Astrocyte of the cerebellum (primary cell): Measurements from ENCODE around the gene UBE2H.

Source experiments
- DNase-seq: peaks from one replicate; pipeline ENCODE4 v3.0.0-alpha.2; 2011; ENCODE audit warnings: low read depth
- H3K4me3 ChIP-seq: 2 replicates; pipeline ENCODE4 v1.5.1; 2011; ENCODE audit warnings: mild to moderate bottlenecking, low read depth, low read length, moderate library complexity
- CTCF ChIP-seq: IDR thresholded peaks from 2 replicates; pipeline ENCODE4 v1.5.1; 2012; ENCODE audit warnings: low read length, low read depth, moderate library complexity, mild to moderate bottlenecking; ENCODE audit errors: missing control alignments
- in situ Hi-C: cut with HindIII; loops from 2 replicates; pipeline ENCODE4 v1.10.0; 2017; ENCODE audit warnings: low sequenced_read_pairs

The UBE2H gene

GRCh38 chr7:129781928-129782817, 170.6 kb downstream of the UBE2H start:
- in situ Hi-C loops = no loop called here
- no peak overlapping the region for H3K4me3 ChIP-seq
- no peak for DNase-seq

GRCh38 chr7:129780974-129781927, 171.5 kb downstream of the UBE2H start:
- no peak for TF ChIP-seq CTCF
- in situ Hi-C loops = no loop called here
- no peak for DNase-seq
- H3K4me3 ChIP-seq = no peak overlapping the region

More at GRCh38 chr7:129781928-129782817, 170.6 kb downstream of the UBE2H start:
- no peak for TF ChIP-seq CTCF
